Neural progenitor cell (in vitro differentiated cells): ENCODE results near the gene DDX59. TPM values are rescaled to one million over a fixed set of nuclear protein-coding genes. Genes with fewer than 3 reads are reported as not detected.

Experiments used
- DNase-seq: peaks from one replicate; pipeline ENCODE4 v3.0.0-alpha.2; 2016; ENCODE audit warnings: low spot score
- H2AFZ ChIP-seq: fragments of 200-600 bp; sonication (generic); replicated peaks from 2 replicates; pipeline ENCODE4 v1.6.1; 2016; ENCODE audit warnings: antibody characterized with exemption
- H3F3A ChIP-seq: fragments of 200-600 bp; sonication (generic); 2 replicates; pipeline ENCODE4 v1.6.1; 2016; ENCODE audit warnings: antibody characterized with exemption, low read depth
- H3K27ac ChIP-seq: fragments of 200-600 bp; sonication (generic); 2 replicates; pipeline ENCODE4 v1.5.1; 2016; ENCODE audit warnings: mild to moderate bottlenecking
- H3K27me3 ChIP-seq: fragments of 200-600 bp; sonication (generic); 2 replicates; pipeline ENCODE4 v1.6.1; 2016; ENCODE audit warnings: mild to moderate bottlenecking, moderate library complexity
- H3K36me3 ChIP-seq: fragments of 200-600 bp; sonication (generic); 2 replicates; pipeline ENCODE4 v1.5.1; 2016
- H3K4me1 ChIP-seq: fragments of 200-600 bp; sonication (generic); 2 replicates; pipeline ENCODE4 v1.6.1; 2016; ENCODE audit warnings: mixed run types
- H3K4me2 ChIP-seq: fragments of 200-600 bp; sonication (generic); 2 replicates; pipeline ENCODE4 v1.6.1; 2016
- H3K4me3 ChIP-seq: fragments of 200-600 bp; sonication (generic); 2 replicates; pipeline ENCODE4 v1.5.1; 2016
- H3K79me2 ChIP-seq: fragments of 200-600 bp; sonication (generic); 2 replicates; pipeline ENCODE4 v1.6.1; 2016; ENCODE audit warnings: low read depth
- H3K9ac ChIP-seq: fragments of 200-600 bp; sonication (generic); 2 replicates; pipeline ENCODE4 v1.6.1; 2016
- H3K9me3 ChIP-seq: fragments of 200-600 bp; sonication (generic); 2 replicates; pipeline ENCODE4 v1.5.1; 2016; ENCODE audit warnings: low read depth
- H4K20me1 ChIP-seq: fragments of 200-600 bp; sonication (generic); 2 replicates; pipeline ENCODE4 v1.6.1; 2016; ENCODE audit warnings: low read depth
- H3K27ac Mint-ChIP-seq: 3 replicates; pipeline ENCODE4 v1.8.0; 2021; ENCODE audit warnings: mixed read lengths
- H3K27me3 Mint-ChIP-seq: 2 replicates; pipeline ENCODE4 v1.8.0; 2022; ENCODE audit warnings: low read depth, mild to moderate bottlenecking, inconsistent platforms, moderate library complexity, mixed read lengths; ENCODE audit not compliant: insufficient read depth
- H3K36me3 Mint-ChIP-seq: 3 replicates; pipeline ENCODE4 v1.8.0; 2021; ENCODE audit warnings: mixed read lengths
- H3K4me1 Mint-ChIP-seq: 3 replicates; pipeline ENCODE4 v1.8.0; 2021; ENCODE audit warnings: mixed read lengths
- H3K4me3 Mint-ChIP-seq: 3 replicates; pipeline ENCODE4 v1.8.0; 2021; ENCODE audit warnings: mild to moderate bottlenecking, moderate library complexity, mixed read lengths
- H3K9me3 Mint-ChIP-seq: 3 replicates; pipeline ENCODE4 v1.8.0; 2020; ENCODE audit warnings: mixed read lengths
- CTCF ChIP-seq: fragments of 200-600 bp; sonication (generic); IDR thresholded peaks from 2 replicates; pipeline ENCODE4 v1.5.1; 2017; ENCODE audit warnings: antibody characterized with exemption, mild to moderate bottlenecking
- EZH2 ChIP-seq: fragments of 200-600 bp; sonication (generic); IDR thresholded peaks from 2 replicates; pipeline ENCODE4 v1.6.1; 2017; ENCODE audit warnings: antibody characterized with exemption, mild to moderate bottlenecking, moderate library complexity
- EZH2phosphoT487 ChIP-seq: fragments of 200-600 bp; sonication (generic); IDR thresholded peaks from 2 replicates; pipeline ENCODE4 v1.6.1; 2017; ENCODE audit warnings: antibody characterized with exemption
- total RNA-seq: library from RNA; depleted of rRNA; stranded (reverse); fragments of >200 nt; gene quantifications from 2 replicates; pipeline ENCODE4 v1.2.3, GENCODE V29; 2015; ENCODE audit warnings: low replicate concordance

DDX59 gene
- total RNA-seq, 1 donor from 2014 or later, result 40.7 TPM

DNA sequence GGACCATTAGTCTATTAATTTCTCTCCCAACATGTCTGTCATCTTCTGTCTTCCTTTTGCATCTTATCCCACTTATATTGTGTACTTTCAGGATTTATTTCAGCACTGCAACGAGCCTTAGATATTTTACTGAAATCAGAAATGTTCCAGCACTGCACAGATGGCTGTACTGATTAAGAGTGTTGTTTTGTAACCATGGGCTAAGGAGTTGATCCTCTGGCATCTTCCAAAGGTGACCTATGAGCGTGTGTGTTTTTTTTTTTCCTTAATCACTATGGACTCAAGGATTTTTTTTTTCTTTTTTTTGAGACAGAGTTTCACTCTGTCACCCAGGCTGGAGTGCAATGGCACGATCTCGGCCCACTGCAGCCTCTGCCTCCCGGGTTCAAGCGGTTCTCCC is 7.1 kb upstream of the DDX59 start:
- peaks cover 2% of the 10 kb centered on the region for H3K4me1 Mint-ChIP-seq
- H3K9ac ChIP-seq, result no peak overlapping the region
- H3K27me3 Mint-ChIP-seq, result no peaks in the 10 kb centered on the region
- no peaks in the 10 kb centered on the region for H3K9me3 ChIP-seq
- TF ChIP-seq CTCF (no peak), EZH2 (no peak), EZH2phosphoT487 (no peak)
- no peaks in the 10 kb centered on the region for H4K20me1 ChIP-seq
- H3K79me2 ChIP-seq, result no peaks in the 10 kb centered on the region
- no peaks in the 10 kb centered on the region for H3K36me3 ChIP-seq
- no peaks in the 10 kb centered on the region for H3F3A ChIP-seq
- no peak overlapping the region for H3K4me2 ChIP-seq
- no peak overlapping the region for H3K27ac ChIP-seq
- no peaks in the 10 kb centered on the region for H3K4me1 ChIP-seq
- H3K27me3 ChIP-seq, result no peaks in the 10 kb centered on the region
- H3K4me3 ChIP-seq, result no peak overlapping the region
- H2AFZ ChIP-seq, result no peak overlapping the region
- H3K4me3 Mint-ChIP-seq, result no peak overlapping the region
- H3K36me3 Mint-ChIP-seq, result no peaks in the 10 kb centered on the region
- no peak overlapping the region for H3K27ac Mint-ChIP-seq
- no peak for DNase-seq
- H3K9me3 Mint-ChIP-seq, result no peaks in the 10 kb centered on the region

GRCh38 chr1:200675588-200675852 is 5.8 kb upstream of the DDX59 start:
- no peak for TF ChIP-seq EZH2
- TF ChIP-seq EZH2phosphoT487, result no peak
- TF ChIP-seq CTCF, result no peak
- Histone ChIP-seq H3K36me3 (no peaks in the 10 kb centered on the region), H2AFZ (no peak overlapping the region), H3K9ac (no peak overlapping the region), H3K4me3 (no peak overlapping the region), H3K4me2 (no peak overlapping the region), H3K9me3 (no peaks in the 10 kb centered on the region), H3K4me1 (no peaks in the 10 kb centered on the region), H3K79me2 (no peaks in the 10 kb centered on the region), H3F3A (peaks cover 3% of the 10 kb centered on the region), H3K27me3 (no peaks in the 10 kb centered on the region), H3K27ac (no peak overlapping the region), H4K20me1 (no peaks in the 10 kb centered on the region)
- Mint-ChIP-seq H3K9me3 (no peaks in the 10 kb centered on the region), H3K27ac (no peak overlapping the region), H3K4me3 (no peak overlapping the region), H3K36me3 (no peaks in the 10 kb centered on the region), H3K27me3 (no peaks in the 10 kb centered on the region), H3K4me1 (peaks cover 11% of the 10 kb centered on the region)
- DNase-seq, result no peak

DNA sequence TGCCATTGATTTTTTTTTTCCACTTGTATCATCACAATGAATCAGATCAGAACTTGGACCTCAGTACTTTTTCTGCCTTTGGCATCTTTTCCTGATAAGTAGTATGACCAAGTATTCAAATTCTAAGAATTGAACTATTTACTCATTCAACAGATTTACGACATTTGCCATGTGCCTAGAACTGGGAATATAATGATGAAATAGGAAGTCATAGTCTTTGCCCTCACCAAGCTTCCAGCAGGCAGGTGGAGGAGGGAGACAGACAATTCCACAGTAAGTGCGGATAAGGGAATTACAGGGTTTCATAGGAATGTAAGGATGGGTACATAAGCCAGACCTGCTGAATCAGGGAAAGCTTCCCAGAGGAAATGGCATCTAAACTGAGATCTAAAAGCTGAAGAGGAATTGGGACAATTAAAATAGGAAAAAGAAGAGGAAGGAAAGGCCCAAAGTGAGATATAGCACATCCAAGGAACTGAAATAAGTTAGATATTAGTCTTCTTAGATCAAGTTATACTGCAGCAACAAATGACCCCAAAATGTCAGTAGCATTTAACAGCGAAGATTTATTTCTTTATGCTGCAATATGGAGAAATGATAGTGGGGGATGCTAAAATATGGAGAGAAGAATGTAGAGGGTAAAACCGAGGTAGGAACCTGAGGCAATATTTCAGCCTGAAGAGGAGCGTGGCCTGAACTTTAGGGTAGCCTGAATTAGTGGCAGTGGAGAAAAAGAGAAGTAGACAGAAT is 5.3 kb upstream of the DDX59 start:
- H3K79me2 ChIP-seq, result no peaks in the 10 kb centered on the region
- no peaks in the 10 kb centered on the region for H4K20me1 ChIP-seq
- TF ChIP-seq EZH2phosphoT487, result no peak
- TF ChIP-seq CTCF, result no peak
- no peak for TF ChIP-seq EZH2
- H3K4me3 ChIP-seq, result no peak overlapping the region
- H3F3A ChIP-seq, result peaks cover 8% of the 10 kb centered on the region
- no peak overlapping the region for H3K9ac ChIP-seq
- no peaks in the 10 kb centered on the region for H3K9me3 Mint-ChIP-seq
- no peaks in the 10 kb centered on the region for H3K9me3 ChIP-seq
- no peak overlapping the region for H3K4me3 Mint-ChIP-seq
- DNase-seq, result no peak
- H3K4me1 ChIP-seq, result no peaks in the 10 kb centered on the region
- no peak overlapping the region for H2AFZ ChIP-seq
- no peak overlapping the region for H3K27ac Mint-ChIP-seq
- H3K27me3 ChIP-seq, result no peaks in the 10 kb centered on the region
- no peak overlapping the region for H3K27ac ChIP-seq
- H3K27me3 Mint-ChIP-seq, result peaks cover under 1% of the 10 kb centered on the region
- H3K4me1 Mint-ChIP-seq, result peaks cover 12% of the 10 kb centered on the region
- no peak overlapping the region for H3K4me2 ChIP-seq
- no peaks in the 10 kb centered on the region for H3K36me3 ChIP-seq
- H3K36me3 Mint-ChIP-seq, result no peaks in the 10 kb centered on the region
